ENCODE measurements around the gene SYNDIG1.

SYNDIG1 gene

GRCh38 chr20:24529369-24529719 lies 59.9 kb downstream of the SYNDIG1 start:
- no peak for DNase-seq

- DNase-seq = no peak
Measured at GRCh38 chr20:24530131-24530680, 60.8 kb downstream of the SYNDIG1 start.

GRCh38 chr20:24531202-24531601 lies 61.8 kb downstream of the SYNDIG1 start:
- DNase-seq = no peak

GRCh38 chr20:24531631-24532419 lies 62.4 kb downstream of the SYNDIG1 start:
- no peak for DNase-seq

- no peak for DNase-seq
Measured at GRCh38 chr20:24533449-24533848, 64.0 kb downstream of the SYNDIG1 start.

- DNase-seq = no peak
Measured at GRCh38 chr20:24534282-24534681, 64.9 kb downstream of the SYNDIG1 start.

GRCh38 chr20:24535941-24536730 lies 66.7 kb downstream of the SYNDIG1 start:
- DNase-seq = no peak

GRCh38 chr20:24537210-24537609 lies 67.8 kb downstream of the SYNDIG1 start:
- no peak for DNase-seq

GRCh38 chr20:24542721-24543120 lies 73.3 kb downstream of the SYNDIG1 start:
- DNase-seq = no peak

GRCh38 chr20:24543168-24543567 lies 73.7 kb downstream of the SYNDIG1 start:
- no peak for DNase-seq

GRCh38 chr20:24543741-24544140 lies 74.3 kb downstream of the SYNDIG1 start:
- DNase-seq = no peak

GRCh38 chr20:24544371-24544770 lies 74.9 kb downstream of the SYNDIG1 start:
- no peak for DNase-seq

GRCh38 chr20:24545168-24545567 lies 75.7 kb downstream of the SYNDIG1 start:
- DNase-seq = no peak

- DNase-seq = no peak
Measured at GRCh38 chr20:24546232-24546892, 76.9 kb downstream of the SYNDIG1 start.

- no peak for DNase-seq
Measured at GRCh38 chr20:24547967-24548366, 78.5 kb downstream of the SYNDIG1 start.

GRCh38 chr20:24559114-24559732 lies 89.8 kb downstream of the SYNDIG1 start:
- no peak for DNase-seq

GRCh38 chr20:24560571-24561491 lies 91.4 kb downstream of the SYNDIG1 start:
- no peak for DNase-seq

- DNase-seq = no peak
Measured at GRCh38 chr20:24565835-24566351, 96.5 kb downstream of the SYNDIG1 start.

GRCh38 chr20:24566656-24567055 lies 97.2 kb downstream of the SYNDIG1 start:
- no peak for DNase-seq

- DNase-seq = no peak
Measured at GRCh38 chr20:24567508-24567907, 98.1 kb downstream of the SYNDIG1 start.

- DNase-seq = no peak
Measured at GRCh38 chr20:24568842-24569241, 99.4 kb downstream of the SYNDIG1 start.

- no peak for DNase-seq
Measured at GRCh38 chr20:24571159-24571558, 101.7 kb downstream of the SYNDIG1 start.
